ENCODE data around the gene CLPTM1L. TPM values are rescaled to one million over a fixed set of nuclear protein-coding genes. Genes with fewer than 3 reads are reported as not detected.

Gene CLPTM1L
- total RNA-seq, 3 donors from 2014 or later, result 86.6 to 101 (median 97.6) TPM

GRCh38 chr5:1386274-1386717 is 41.4 kb upstream of the CLPTM1L start:
- no peaks in the 10 kb centered on the region for H3K9me3 ChIP-seq
- H3K36me3 ChIP-seq (ENCODE audit: low read depth), result no peaks in the 10 kb centered on the region
- H3K4me1 ChIP-seq (ENCODE audit: low read depth), result peaks cover 10% of the 10 kb centered on the region
- H3K4me3 ChIP-seq, result peak overlapping the region; percentile 26
- TF ChIP-seq, protein P1, sequence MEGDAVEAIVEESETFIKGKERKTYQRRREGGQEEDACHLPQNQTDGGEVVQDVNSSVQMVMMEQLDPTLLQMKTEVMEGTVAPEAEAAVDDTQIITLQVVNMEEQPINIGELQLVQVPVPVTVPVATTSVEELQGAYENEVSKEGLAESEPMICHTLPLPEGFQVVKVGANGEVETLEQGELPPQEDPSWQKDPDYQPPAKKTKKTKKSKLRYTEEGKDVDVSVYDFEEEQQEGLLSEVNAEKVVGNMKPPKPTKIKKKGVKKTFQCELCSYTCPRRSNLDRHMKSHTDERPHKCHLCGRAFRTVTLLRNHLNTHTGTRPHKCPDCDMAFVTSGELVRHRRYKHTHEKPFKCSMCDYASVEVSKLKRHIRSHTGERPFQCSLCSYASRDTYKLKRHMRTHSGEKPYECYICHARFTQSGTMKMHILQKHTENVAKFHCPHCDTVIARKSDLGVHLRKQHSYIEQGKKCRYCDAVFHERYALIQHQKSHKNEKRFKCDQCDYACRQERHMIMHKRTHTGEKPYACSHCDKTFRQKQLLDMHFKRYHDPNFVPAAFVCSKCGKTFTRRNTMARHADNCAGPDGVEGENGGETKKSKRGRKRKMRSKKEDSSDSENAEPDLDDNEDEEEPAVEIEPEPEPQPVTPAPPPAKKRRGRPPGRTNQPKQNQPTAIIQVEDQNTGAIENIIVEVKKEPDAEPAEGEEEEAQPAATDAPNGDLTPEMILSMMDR (IDR thresholded peaks at IDR 0.05), result no peak
- ATAC-seq (peak; percentile 74), DNase-seq (peak; percentile 70 to 85 (median 79))
- intact Hi-C loops (cut with DNase I, micrococcal nuclease), result loop anchor here in 1 of 2 donors (10.0 kb wide), 1 partner anchor 259 kb away; no protein-coding TSS in a partner anchor

GRCh38 chr5:1385395-1386273 is 40.7 kb upstream of the CLPTM1L start:
- peaks cover 10% of the 10 kb centered on the region for H3K4me1 ChIP-seq (ENCODE audit: low read depth)
- no peaks in the 10 kb centered on the region for H3K36me3 ChIP-seq (ENCODE audit: low read depth)
- TF ChIP-seq, protein P1 (IDR thresholded peaks at IDR 0.05), result no peak
- peak; percentile 95 to 96 (median 96) for DNase-seq
- intact Hi-C loops (cut with DNase I, micrococcal nuclease), result loop anchor here in 1 of 2 donors (10.0 kb wide), 1 partner anchor 259 kb away; no protein-coding TSS in a partner anchor
- no peaks in the 10 kb centered on the region for H3K9me3 ChIP-seq
- H3K4me3 ChIP-seq, result peak overlapping the region; percentile 26
- ATAC-seq, result peak; percentile 97

DNA sequence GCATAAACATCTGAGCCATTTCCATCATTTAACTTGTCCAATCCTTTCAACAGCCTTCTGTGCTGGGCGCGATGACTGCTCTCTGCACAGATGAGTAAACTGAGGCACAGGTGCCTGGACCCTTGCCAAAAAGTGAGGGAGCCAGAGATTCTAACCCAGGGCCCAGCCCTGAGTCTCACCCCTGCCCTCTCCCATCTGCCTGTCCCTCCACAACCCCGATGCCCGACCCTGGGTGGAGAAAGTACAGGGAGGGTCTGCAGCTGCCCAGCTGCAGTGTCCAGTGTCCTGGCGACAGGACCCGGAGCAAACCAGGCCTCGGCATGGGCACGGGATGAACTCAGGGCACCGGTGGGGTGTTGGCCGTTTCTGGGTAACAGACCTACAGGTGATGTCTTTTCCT is 39.6 kb upstream of the CLPTM1L start:
- H3K9me3 ChIP-seq, result no peaks in the 10 kb centered on the region
- H3K36me3 ChIP-seq (ENCODE audit: low read depth), result no peaks in the 10 kb centered on the region
- H3K4me3 ChIP-seq, result no peak overlapping the region
- DNase-seq (no peak), ATAC-seq (no peak)
- TF ChIP-seq, protein P1 (IDR thresholded peaks at IDR 0.05), result no peak
- intact Hi-C loops (cut with DNase I, micrococcal nuclease), result loop anchor here in 1 of 2 donors (10.0 kb wide), 1 partner anchor 260 kb away; no protein-coding TSS in a partner anchor
- peaks cover 14% of the 10 kb centered on the region for H3K4me1 ChIP-seq (ENCODE audit: low read depth)

DNA sequence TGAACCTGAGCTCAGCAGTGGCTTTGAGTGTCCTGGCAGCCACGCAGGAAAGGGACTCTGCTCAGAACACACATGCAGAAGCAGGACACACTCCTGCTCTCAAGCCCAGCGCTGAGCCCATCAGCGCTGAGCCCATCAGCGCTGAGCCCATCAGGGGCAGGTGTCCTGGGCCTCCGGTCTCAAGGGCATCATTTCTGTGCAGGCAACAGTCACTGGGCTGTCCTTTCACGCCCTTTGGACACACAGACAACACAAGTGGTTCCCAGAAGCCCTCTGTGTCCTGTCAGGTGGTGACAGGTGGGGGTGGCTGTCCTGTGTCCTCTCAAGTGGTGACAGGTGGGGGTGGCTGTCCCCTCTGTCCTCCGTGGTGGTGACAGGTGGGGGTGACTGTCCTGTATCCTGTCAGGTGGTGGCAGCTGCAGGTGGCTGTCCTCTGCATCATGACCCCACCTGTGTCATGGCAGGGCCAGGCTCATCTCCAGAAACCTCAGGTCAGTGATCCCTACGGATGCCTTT is 39.0 kb upstream of the CLPTM1L start:
- H3K9me3 ChIP-seq, result no peaks in the 10 kb centered on the region
- ATAC-seq, result no peak
- peaks cover 14% of the 10 kb centered on the region for H3K4me1 ChIP-seq (ENCODE audit: low read depth)
- intact Hi-C loops (cut with DNase I, micrococcal nuclease), result loop anchor here in 1 of 2 donors (10.0 kb wide), 1 partner anchor 261 kb away; no protein-coding TSS in a partner anchor
- no peaks in the 10 kb centered on the region for H3K36me3 ChIP-seq (ENCODE audit: low read depth)
- TF ChIP-seq, protein P1 (IDR thresholded peaks at IDR 0.05), result no peak
- no peak for DNase-seq
- H3K4me3 ChIP-seq, result no peak overlapping the region

DNA sequence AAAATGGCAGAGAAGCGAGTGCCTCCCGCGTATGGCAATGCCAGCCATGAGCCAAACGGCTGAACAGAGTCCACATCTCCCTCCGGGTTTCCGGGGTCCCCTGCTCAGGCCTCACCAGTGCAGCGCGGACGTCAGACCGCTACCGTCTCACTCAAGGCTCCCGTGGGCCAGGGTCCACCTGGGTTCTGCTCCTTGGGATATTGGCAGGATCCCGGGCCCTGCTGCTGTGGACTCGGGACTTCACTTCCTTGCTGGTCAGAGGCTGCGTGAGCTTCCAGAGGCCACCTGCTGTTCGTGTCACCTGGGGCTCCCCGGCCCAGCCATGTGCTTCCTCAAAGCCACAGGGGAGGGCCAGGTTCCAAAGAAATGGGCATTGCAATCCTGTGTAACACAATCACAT is 38.4 kb upstream of the CLPTM1L start:
- Histone ChIP-seq H3K4me1 (ENCODE audit: low read depth) (peaks cover 14% of the 10 kb centered on the region), H3K36me3 (ENCODE audit: low read depth) (no peaks in the 10 kb centered on the region), H3K4me3 (no peak overlapping the region), H3K9me3 (no peaks in the 10 kb centered on the region)
- no peak for DNase-seq
- no peak for ATAC-seq
- intact Hi-C loops (cut with DNase I, micrococcal nuclease), result loop anchor here in 1 of 2 donors (10.0 kb wide), 1 partner anchor 261 kb away; no protein-coding TSS in a partner anchor
- TF ChIP-seq, protein P1 (IDR thresholded peaks at IDR 0.05), result no peak

Data from mucosa of descending colon (tissue), 3 donors.